Activated effector memory CD4-positive, alpha-beta T cell treated with anti-CD3 and anti-CD28 coated beads, Interleukin-2, amount 50 U/mL, for 16 hours (primary cell): ENCODE measurements around the gene DNASE1L2.

Experiments
- DNase-seq: peaks from one replicate; pipeline ENCODE4 v3.0.0-alpha.2; 2020

DNASE1L2 gene

GRCh38 chr16:2204416-2205103, 31.7 kb upstream of the DNASE1L2 start:
- DNase-seq: no peak

- DNase-seq: peak; percentile 96
These were observed 30.9 kb upstream of the DNASE1L2 start, which contains the start of gene MLST8 for GRCh38 chr16:2205104-2205966. MLST8 (plus strand) TSS chr16:2205454; CDS start chr16:2206086, 632 bp downstream.

GRCh38 chr16:2205967-2206313, 30.3 kb upstream of the DNASE1L2 start:
- DNase-seq: no peak

- no peak for DNase-seq
These were observed 29.8 kb upstream of the DNASE1L2 start for GRCh38 chr16:2206420-2206779.

GRCh38 chr16:2206780-2207433, 29.3 kb upstream of the DNASE1L2 start:
- no peak for DNase-seq

- no peak for DNase-seq
These were observed 28.4 kb upstream of the DNASE1L2 start for GRCh38 chr16:2207872-2208271.

GRCh38 chr16:2208308-2208707, 27.9 kb upstream of the DNASE1L2 start:
- no peak for DNase-seq

- no peak for DNase-seq
These were observed 27.5 kb upstream of the DNASE1L2 start for GRCh38 chr16:2208772-2209171.

- DNase-seq: no peak
These were observed 26.8 kb upstream of the DNASE1L2 start for GRCh38 chr16:2209258-2210008.

GRCh38 chr16:2210009-2210332, 26.3 kb upstream of the DNASE1L2 start:
- no peak for DNase-seq

GRCh38 chr16:2210386-2211365, 25.6 kb upstream of the DNASE1L2 start, which contains the start of gene BRICD5:
BRICD5 (minus strand) TSS chr16:2210863; CDS start chr16:2210833, 30 bp downstream.
- no peak for DNase-seq

- no peak for DNase-seq
These were observed 24.3 kb upstream of the DNASE1L2 start for GRCh38 chr16:2211923-2212347.

GRCh38 chr16:2212362-2213324, 23.6 kb upstream of the DNASE1L2 start:
- DNase-seq: no peak

- DNase-seq: no peak
These were observed 22.2 kb upstream of the DNASE1L2 start for GRCh38 chr16:2213817-2214718.

GRCh38 chr16:2214719-2214968, 21.6 kb upstream of the DNASE1L2 start, which contains the start of gene PGP:
PGP (minus strand) TSS chr16:2214840; CDS start chr16:2214777, 63 bp downstream.
- no peak for DNase-seq

GRCh38 chr16:2216330-2216729, 19.9 kb upstream of the DNASE1L2 start:
- no peak for DNase-seq

GRCh38 chr16:2223221-2223941, 12.9 kb upstream of the DNASE1L2 start, which contains the start of gene E4F1:
E4F1 (plus strand) TSS chr16:2223591; CDS start chr16:2223614, 23 bp downstream.
- DNase-seq: peak; percentile 100

- DNase-seq: peak; percentile 75
These were observed 12.2 kb upstream of the DNASE1L2 start for GRCh38 chr16:2223942-2224486.
